GM19035 (cell line): ENCODE data around the gene SOCS2.

Source experiments
- ATAC-seq: cut with Tn5 transposase; IDR thresholded peaks from one replicate; pipeline ENCODE4 v1.9.1; 2021; ENCODE audit not compliant: unreplicated experiment

Gene SOCS2

DNA sequence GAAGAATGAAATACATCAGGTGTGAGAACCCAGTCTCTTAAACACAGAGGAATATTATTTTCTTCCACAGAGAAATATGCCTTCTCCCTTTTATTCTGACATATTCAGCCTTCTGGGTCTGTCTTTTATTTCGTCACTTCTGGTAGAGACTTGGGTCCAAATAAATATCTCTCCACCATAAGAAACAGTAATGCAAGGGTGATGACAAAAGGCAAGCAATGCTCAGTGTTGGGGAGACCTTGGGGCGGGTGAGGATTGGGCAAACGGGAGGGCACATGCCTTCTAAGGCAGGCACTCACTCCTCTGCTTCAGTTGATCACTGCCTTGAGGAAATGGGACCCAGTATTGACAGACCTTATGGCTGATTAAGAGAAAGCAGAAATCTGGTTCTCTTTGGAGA lies 6.7 kb upstream of the SOCS2 start:
- no peak for ATAC-seq

DNA sequence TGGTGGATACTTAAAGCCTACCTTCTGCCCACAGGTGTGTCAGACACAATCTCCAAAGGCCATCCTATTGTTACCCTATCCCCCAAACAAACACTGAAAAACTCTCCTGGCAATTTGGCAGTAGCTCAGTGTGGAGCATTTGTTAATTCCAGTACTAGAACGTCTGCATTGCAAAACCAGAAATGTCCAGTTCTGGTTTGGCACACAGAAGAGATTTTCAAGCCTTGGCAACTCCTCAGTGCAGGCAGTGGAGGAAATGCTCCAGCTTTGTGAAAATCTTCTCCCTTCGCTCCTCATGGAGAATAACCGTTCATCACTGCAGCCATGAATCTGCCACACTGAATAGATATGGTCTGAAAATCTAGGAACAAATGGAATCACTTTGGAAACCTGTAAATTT lies 5.3 kb upstream of the SOCS2 start:
- ATAC-seq, result no peak

DNA sequence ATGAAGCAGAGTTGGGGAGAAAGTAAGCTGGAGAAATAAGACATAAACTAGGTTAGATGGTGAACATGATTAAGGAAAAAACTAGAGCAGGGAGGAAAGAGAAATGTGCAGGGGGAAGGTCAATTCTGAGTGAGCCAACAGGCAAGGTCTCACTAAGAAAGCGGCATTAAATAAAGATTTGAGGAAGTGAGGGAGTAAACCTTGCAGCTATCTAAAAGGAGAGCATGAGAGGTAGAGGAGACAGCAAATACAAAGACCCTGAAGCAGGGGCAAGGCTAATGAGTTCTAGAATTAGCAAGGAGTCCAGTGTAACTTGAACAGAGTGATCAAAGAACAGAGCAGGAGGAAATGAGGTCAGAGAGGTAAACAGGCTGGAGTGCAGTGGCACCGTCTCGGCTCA lies 4.4 kb upstream of the SOCS2 start:
- ATAC-seq, result no peak

DNA sequence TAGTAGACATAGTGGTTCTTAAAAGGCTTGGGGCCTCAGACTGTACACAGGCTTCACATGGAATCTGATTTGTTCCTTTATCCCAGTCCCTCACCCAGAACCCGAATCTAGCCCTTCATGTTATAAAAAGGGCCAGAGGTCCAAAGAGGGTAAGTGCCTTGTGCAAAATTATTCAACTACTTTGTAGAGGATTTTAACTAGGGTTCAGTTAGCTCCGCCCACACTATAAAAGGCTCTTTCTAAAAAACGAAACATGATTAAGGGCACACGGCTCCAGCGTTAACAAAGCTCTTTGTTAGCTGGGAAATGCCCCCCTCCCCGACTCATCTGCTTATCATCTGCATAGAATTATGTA lies 3.2 kb upstream of the SOCS2 start:
- no peak for ATAC-seq

DNA sequence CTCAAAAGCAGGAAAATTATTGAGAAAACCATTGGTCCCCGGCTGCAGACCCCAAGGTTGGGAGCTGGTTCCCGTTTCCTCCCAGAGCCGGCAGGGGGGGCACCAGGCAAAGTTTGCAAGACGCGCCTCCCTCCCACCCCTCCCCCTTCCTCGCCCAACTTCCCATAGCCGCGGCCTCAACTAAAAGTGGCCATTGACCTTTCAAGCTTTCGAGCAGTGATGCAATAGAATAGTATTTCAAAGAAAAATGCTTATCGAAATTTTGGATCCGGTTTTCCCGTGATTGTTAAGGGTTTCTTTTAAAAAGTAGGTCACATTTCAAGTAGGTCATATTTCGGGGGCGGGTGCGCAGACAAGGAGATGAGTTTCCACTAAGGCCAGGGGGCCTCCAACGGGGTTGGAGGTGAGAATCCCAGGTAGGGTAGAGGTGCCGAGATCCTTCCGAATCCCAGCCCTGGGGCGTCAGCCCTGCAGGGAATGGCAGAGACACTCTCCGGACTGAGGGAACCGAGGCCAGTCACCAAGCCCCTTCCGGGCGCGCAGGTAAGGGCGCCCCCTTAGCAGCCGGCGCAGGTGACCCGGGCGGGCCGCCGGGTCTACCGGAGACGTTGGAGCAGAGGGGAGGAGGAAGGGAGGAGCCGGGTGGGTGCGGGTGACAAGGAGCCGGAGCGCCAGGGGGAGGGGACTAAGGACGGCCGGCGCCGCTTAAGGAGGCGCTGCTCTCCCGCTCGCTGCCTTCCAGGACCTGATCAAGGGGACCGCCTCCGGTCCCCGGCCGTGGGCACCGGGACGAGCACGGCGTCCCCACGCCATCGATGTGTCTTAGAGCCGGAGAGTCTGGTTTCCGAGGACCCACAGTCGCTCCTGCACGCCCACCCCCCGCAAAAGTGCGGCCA lies 2.6 kb upstream of the SOCS2 start:
- peak; percentile 41 for ATAC-seq

DNA sequence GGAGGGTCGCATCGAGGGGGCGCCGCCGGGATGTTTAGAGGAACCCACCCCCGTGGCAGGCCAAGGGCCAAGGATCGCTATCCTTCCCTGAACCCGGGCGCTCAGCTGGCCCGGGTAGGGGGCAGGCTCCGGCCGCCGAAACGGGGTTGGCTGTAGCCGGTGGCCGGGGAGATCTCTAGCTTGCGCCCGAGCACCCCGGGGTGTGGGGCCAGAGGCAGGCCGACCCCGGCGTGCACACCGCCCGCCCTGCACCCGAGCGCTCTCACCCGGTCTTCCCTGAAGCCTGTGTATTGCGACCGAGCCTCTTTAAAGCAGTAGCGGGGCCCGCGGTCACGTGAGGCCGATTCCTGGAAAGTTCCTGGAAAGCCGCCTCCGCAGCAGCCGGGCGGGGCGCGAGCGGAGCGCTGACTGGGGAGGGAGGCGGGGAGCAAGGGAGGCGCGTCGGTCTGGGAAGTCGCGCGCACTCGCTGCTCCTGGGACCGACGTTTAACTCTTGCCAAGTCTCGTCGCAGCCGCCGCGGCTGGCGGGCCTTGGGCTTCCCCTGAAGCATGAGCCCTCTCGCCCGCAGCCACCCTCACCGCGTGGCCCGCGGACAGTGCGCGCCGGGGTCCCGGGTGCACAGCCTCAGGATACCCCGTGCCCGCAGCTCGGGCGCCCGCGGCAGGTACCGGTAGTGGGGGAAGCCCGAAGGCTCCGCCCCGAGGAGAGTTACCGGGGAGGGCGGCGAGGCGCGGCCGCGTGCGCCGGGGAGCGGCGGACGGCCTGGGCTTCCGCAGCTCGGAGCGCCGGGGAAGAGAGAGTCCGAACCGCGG lies 1.7 kb upstream of the SOCS2 start:
- peak; percentile 47 for ATAC-seq

DNA sequence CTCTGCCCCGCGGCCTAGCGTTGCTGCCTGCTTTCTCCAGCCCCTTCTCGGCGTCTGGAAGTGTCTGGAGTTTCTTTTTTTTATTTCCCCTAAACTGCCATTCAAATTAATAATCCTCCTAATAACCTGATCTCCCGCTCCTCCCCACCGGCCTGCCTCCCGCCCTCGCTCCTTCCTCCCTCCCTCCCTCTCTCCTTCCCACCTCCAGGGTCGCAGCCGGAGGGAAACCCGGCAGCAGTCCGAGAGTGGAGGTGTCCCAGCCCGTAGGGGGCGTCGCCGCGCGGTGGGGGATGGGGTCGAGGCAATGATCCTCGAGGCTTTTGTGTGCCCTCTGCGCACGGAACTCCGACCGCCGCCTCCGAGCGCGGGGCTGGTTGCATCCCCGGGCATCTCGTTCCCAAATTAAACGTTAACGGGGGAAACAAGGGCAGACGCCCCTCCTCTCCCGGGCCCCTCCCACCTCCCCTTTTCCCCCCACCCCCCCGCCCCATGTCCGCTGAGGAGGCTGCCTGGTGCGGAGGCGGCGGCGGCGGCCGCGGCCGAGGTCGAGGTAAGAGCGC lies 1.0 kb upstream of the SOCS2 start:
- ATAC-seq, result peak; percentile 21

DNA sequence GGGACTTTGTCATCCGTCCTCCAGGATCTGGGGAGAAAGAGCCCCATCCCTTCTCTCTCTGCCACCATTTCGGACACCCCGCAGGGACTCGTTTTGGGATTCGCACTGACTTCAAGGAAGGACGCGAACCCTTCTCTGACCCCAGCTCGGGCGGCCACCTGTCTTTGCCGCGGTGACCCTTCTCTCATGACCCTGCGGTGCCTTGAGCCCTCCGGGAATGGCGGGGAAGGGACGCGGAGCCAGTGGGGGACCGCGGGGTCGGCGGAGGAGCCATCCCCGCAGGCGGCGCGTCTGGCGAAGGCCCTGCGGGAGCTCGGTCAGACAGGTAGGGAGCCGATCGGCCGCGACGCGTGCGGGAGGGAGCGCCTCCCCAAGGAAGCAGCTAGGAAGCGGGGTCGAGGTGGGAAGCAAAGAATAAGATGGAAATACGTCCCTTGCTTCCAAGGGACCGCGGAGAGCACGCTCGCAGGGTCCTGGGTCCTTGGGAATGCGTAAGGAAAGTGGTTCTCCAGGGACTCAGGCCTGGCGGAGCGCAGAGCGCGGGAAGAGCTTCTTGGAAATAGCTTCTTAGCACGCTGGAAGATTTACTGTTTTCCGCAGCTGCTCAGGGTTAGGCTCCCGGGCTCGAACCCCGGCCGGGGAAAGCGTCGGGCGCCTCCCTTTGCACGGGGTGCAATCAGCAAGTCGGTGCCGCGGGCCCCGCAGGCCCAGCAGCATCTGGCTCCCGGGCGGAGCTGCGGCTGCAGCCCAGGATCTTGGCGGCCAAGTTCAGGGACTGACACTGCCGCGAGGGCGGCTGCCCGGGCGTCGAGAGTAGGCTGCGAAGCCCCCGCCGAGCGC lies 457 bp downstream of the SOCS2 start:
- no peak for ATAC-seq

DNA sequence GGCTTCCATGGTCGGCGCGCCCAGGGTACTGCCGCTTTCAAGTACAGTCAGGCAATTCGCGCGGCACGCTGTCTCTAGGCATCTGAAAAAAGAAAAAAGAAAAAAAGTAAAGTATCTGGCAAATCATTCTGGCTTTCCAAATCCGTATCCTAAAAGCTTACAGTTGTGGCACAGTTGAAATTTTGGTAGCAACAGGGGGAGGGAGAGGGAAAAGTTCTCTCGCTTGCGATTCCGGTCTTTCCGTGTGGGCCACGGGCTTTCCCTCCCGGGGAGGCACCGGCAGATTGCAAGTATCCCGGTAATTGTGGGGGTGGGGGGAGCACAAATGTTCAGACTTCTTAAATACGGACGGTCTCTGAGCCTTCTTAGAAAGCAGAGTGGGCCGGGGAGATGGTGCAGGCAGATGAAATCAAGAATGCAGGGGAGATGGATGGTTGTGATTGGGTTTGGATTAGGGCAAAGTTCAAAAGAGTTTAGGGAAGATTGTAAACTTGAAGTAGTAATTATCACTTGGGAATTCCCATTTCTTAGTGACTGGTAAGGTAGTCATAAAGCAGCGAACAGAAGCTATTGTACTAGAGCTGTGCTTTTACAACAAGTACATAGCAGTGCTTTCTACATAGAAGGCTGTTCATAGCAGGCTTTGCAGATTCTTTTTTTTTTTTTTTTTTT lies 1.2 kb downstream of the SOCS2 start:
- ATAC-seq, result no peak

DNA sequence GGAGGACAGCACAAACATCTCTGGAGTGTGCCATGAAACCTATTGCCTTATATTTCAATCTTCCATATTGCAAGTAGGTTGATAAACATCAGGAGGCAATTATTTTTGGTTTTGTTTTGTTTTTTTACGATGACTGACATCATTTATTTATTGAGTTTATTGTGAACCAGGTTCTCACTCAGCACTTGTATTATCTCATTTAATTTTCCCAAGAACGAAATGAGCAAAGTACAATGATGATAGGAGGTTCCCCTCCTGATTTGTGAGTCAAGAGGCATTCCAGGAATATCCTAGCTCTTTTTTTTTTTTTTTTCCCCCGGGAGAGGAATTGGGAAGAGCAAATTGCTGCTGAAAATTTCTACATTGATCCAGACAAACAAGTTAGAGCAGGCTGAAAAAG lies 4.7 kb downstream of the SOCS2 start:
- ATAC-seq, result no peak

DNA sequence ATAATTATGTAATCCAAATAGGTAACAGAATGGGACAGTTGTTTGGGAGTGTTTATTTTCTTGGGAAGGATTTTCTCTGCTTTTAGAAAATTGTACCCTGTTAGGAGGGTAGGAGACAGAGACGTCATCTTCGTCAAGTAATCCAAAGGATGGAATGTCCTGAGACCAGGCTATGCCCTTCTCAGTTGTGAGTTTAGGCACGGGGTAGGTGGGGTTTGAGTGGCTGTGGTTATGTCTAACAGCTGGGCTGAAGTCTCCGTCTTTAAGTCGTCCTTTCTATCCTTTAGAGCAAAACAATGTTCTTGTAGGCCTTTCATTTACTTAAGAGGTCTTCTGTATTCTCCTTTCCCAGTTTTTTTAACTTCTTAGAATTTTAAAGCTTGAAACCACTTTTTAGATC lies 5.7 kb downstream of the SOCS2 start:
- ATAC-seq, result no peak

DNA sequence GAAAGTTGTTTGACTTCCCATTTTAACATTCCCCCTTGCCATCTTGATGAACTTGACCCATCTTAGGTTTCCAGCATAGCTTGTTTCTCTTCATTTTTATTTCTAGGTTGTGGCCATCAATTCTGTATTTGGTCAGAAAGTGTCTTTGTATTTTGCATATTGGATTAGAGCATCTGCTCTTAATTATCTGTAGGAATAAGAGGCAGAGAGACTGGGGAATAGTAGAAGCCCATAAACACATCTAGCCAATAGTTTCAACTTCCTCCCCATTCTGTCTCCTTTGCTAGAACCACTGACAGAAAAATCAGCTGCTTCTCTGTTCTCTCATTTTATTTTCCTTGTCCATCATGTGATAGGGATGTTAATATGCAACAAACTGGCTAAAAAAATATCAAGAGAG lies 8.2 kb downstream of the SOCS2 start:
- no peak for ATAC-seq

DNA sequence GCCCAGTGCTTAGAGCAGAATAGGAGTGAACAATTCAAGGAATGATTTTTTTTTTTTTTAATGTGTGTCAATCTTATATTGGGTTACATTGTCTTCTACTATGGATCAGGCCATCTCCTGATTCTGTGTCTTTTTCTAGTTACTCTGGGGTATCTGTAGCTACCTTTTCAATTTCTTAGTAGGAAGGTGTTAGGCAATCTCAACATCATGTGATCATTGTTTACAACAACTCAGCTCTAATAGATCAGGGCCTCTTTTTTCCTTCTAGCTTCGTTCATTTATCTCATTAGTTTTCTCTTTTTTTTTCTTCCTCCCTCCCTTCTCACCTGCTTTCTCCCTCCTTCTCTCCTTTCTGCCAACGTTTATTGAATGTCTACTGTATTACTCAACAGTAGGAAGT lies 8.9 kb downstream of the SOCS2 start:
- ATAC-seq, result no peak

DNA sequence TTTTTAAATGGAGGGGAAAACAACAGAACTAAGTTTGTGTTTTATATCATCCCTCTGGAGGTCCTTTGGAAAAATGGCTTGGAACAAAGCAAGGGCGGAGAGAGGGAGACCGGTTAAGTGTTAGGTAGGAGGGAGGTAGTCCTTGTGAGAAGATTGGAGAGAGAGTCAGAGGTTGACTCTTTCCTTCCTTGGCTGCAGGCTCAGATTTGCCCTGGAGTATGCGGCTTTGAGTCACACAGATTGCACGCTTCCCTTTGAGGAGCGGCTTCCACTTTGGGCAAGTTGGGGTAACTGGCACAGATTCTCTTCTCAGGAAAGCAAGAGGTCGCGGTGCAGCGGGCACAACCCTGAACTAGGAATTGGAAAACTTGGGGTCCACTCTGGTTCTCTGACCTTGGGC lies 9.9 kb downstream of the SOCS2 start:
- ATAC-seq, result no peak

DNA sequence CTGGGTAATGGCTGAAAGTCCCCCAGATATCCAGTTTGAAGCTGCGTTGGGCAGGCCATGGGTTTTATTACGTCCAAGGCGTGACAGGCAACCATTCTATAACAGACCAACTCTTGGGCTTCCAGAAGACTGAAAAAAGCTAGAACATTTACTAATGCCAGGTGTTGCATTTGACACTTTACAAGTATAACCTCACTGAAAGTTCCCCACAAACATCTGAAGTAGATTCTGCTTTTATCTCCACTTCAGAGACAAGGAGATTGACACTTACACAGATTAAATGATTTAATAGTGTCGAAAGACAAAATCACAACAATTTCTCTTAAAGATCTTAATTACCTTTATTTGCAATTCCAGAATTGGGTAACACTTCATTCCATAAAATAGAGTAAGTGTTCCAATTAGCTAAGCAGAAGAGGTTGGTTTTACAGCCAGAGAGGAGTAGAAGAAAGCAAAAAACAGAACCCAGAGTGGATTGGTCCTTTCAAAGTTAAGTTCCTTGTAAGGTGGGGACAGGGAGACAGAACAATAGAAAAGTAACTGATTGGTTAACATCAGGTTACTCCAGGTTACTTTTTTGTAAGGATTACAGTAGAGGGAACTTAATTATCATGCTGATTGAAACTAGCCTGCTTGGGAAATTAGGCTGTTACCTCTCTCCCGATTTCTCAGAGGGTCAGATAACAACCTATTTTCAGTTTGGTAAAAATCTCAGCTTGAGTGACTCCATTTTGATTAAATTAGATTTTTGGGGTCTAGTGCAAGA lies 11.3 kb downstream of the SOCS2 start:
- ATAC-seq, result no peak

DNA sequence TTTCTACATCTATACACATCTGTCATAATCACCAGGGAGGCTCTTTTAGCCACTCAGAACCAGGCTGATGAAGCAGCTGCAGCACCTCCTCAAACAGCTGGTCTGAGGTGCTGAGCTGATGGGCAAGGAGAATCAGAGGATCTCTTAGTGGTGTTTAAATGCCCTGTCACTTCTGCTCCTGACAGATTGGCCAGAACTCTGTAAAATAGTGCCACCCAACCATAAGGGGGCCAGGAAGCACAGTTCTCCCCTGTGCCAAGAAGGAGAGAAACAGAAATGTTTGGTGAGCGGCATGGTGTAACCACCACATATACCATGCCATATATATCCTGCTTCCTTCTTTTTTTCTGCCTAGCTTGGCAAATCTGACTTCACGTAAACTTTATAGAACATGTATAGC lies 12.8 kb downstream of the SOCS2 start:
- ATAC-seq, result no peak

DNA sequence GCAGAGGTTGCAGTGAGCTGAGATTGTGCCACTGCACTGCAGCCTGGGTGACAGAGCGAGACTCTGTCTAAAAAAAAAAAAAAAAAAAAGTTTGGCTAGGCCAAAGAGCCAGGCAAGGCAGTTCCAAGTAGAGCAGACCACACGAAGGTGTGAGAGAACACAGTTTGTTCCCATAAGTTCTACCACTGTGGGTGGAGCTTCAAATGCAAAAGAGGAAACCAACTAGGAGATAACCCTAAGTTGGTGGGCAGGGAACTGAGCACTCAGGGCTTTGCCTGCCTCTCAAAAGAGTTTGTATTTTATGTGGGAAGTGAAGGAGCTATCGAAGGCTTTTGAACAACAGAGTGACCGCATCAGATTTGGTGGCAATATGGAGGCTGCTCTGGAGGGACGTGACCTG lies 15.1 kb downstream of the SOCS2 start:
- ATAC-seq, result no peak

DNA sequence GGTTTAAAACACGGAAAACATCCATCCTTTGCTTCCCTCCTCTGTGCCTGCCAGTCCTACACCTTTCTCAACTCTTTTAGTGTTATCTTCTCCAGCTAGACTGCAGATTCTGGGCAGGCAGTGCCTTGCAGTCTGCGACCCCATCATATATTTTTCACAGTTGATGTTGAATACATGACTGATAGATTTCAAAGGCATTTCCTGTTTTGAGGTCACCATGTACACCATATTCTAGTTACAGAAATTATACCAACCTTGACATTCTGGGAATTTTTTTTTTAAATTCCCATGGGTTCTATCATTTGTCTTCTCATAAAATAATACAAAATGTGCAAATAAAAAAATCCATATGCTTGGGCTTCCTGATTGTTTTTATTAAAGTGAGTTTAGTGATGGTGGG lies 16.6 kb downstream of the SOCS2 start:
- ATAC-seq, result no peak

DNA sequence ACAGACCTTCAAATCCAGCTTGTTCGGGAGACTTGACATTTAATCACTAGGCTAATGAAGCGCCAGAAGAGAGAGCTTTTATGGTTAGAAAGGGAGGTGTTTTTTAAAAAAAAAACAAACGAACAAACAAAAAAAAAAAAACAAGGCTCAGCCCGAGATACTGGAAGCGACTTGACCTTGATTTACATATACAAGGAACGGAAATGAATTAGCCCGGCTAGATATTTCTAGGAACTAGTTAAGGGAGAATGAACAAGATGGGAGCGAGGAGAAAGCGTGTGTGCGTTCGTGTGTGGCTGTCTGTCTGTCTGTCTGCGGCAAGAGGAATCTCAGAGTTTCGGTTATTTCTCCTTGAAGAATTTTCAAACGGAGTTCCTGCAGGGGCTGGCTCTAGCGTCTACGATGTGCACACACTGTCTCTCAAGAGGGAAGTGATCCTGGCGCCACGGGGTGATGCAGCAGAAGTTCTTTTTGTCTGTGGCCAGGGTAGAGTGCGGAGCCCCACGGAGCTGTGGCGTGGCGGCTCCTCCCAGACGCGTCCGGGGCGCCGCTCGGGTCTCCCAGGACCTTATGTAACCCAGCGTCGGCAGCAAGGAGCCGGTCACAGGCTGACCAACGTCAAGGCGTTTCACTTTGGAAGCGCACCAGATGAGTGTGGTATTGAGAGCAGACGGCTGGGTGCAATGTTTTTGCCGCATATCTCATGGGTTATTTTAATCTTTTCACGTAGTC lies 18.8 kb downstream of the SOCS2 start:
- peak; percentile 84 for ATAC-seq
